KMS-11 (cell line): ENCODE data around the gene KLHL29.

Source experiments
- H2AFZ ChIP-seq: fragments of 200-600 bp; sonication (generic); 2 replicates; pipeline ENCODE4 v1.6.1; 2016; ENCODE audit warnings: antibody characterized with exemption, mixed run types, low read depth
- H3K27ac ChIP-seq: fragments of 200-600 bp; sonication (generic); 2 replicates; pipeline ENCODE4 v1.6.1; 2016; ENCODE audit warnings: mild to moderate bottlenecking, mixed run types
- H3K27me3 ChIP-seq: fragments of 200-600 bp; sonication (generic); 2 replicates; pipeline ENCODE4 v1.6.1; 2017; ENCODE audit warnings: mild to moderate bottlenecking, low read depth, mixed run types, moderate library complexity; ENCODE audit not compliant: insufficient read depth
- H3K36me3 ChIP-seq: fragments of 200-600 bp; sonication (generic); 2 replicates; pipeline ENCODE4 v1.6.1; 2017; ENCODE audit warnings: mild to moderate bottlenecking, mixed run types; ENCODE audit not compliant: insufficient read depth
- H3K4me1 ChIP-seq: fragments of 200-600 bp; sonication (generic); 2 replicates; pipeline ENCODE4 v1.6.1; 2016; ENCODE audit warnings: mild to moderate bottlenecking, low read depth, mixed run types; ENCODE audit not compliant: poor library complexity, severe bottlenecking
- H3K4me2 ChIP-seq: fragments of 200-600 bp; sonication (generic); 2 replicates; pipeline ENCODE4 v1.7.0; 2016; ENCODE audit warnings: mild to moderate bottlenecking, mixed run types
- H3K4me3 ChIP-seq: fragments of 200-600 bp; sonication (generic); IDR thresholded peaks from 2 replicates; pipeline ENCODE4 v1.6.1; 2017; ENCODE audit warnings: low read depth, low read length, mixed read lengths; ENCODE audit not compliant: insufficient read depth
- H3K79me2 ChIP-seq: fragments of 200-600 bp; sonication (generic); 2 replicates; pipeline ENCODE4 v1.6.1; 2016; ENCODE audit warnings: low read depth, mixed run types; ENCODE audit not compliant: insufficient read depth
- H3K9ac ChIP-seq: fragments of 200-600 bp; sonication (generic); 2 replicates; pipeline ENCODE4 v1.6.1; 2016; ENCODE audit warnings: mild to moderate bottlenecking, mixed run types
- H4K20me1 ChIP-seq: fragments of 200-600 bp; sonication (generic); 2 replicates; pipeline ENCODE4 v1.6.1; 2016; ENCODE audit warnings: mild to moderate bottlenecking, mixed run types; ENCODE audit not compliant: insufficient read depth
- CTCF ChIP-seq: fragments of 200-600 bp; sonication (generic); conservative IDR thresholded peaks from 2 replicates; pipeline ENCODE4 v1.6.1; 2017; ENCODE audit warnings: low read depth, mild to moderate bottlenecking, antibody characterized with exemption, low read length, moderate library complexity, mixed read lengths

KLHL29 gene

DNA sequence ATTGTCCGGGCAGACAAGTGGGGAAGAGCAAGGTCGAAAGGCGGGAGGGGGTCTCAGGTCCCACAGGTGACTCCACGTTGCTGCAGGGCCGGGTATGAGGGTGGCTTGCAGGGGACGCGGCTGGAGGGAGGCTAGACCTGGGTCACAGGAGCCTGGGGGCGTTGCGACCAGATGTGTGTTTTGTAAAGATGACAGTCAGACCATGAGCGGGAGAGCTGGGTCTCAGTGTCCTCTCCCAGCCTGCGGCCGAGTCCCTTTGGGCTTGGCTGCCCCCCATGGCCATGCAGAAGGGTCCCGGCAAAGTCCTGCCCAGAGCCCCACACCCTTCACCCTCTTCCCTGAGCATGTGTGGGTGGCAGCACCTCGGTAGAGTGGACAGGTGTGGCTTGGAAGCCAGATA lies 302.7 kb downstream of the KLHL29 start:
- Histone ChIP-seq H3K36me3 (no peaks in the 10 kb centered on the region), H3K27me3 (no peaks in the 10 kb centered on the region), H3K4me3 (no peak overlapping the region), H3K27ac (no peak overlapping the region), H3K4me2 (no peak overlapping the region), H3K4me1 (no peaks in the 10 kb centered on the region), H2AFZ (no peak overlapping the region), H4K20me1 (no peaks in the 10 kb centered on the region), H3K79me2 (no peaks in the 10 kb centered on the region), H3K9ac (no peak overlapping the region)
- no peak for TF ChIP-seq CTCF

GRCh38 chr2:23688486-23689130 lies 303.6 kb downstream of the KLHL29 start:
- no peaks in the 10 kb centered on the region for H3K79me2 ChIP-seq
- no peak overlapping the region for H3K9ac ChIP-seq
- H3K4me1 ChIP-seq, result no peaks in the 10 kb centered on the region
- no peak overlapping the region for H2AFZ ChIP-seq
- no peak overlapping the region for H3K27ac ChIP-seq
- no peak overlapping the region for H3K4me3 ChIP-seq
- no peaks in the 10 kb centered on the region for H3K36me3 ChIP-seq
- no peak overlapping the region for H3K4me2 ChIP-seq
- TF ChIP-seq CTCF, result no peak
- no peaks in the 10 kb centered on the region for H3K27me3 ChIP-seq
- H4K20me1 ChIP-seq, result no peaks in the 10 kb centered on the region

- H4K20me1 ChIP-seq, result no peaks in the 10 kb centered on the region
- H3K4me2 ChIP-seq, result no peak overlapping the region
- no peaks in the 10 kb centered on the region for H3K36me3 ChIP-seq
- no peak overlapping the region for H3K4me3 ChIP-seq
- no peak for TF ChIP-seq CTCF
- H3K9ac ChIP-seq, result no peak overlapping the region
- H3K27ac ChIP-seq, result no peak overlapping the region
- no peaks in the 10 kb centered on the region for H3K79me2 ChIP-seq
- no peak overlapping the region for H2AFZ ChIP-seq
- H3K27me3 ChIP-seq, result no peaks in the 10 kb centered on the region
- no peaks in the 10 kb centered on the region for H3K4me1 ChIP-seq
Observed at GRCh38 chr2:23689131-23689700, 304.2 kb downstream of the KLHL29 start.

- H3K9ac ChIP-seq, result no peak overlapping the region
- H3K27ac ChIP-seq, result no peak overlapping the region
- no peaks in the 10 kb centered on the region for H3K79me2 ChIP-seq
- H3K4me3 ChIP-seq, result no peak overlapping the region
- H4K20me1 ChIP-seq, result no peaks in the 10 kb centered on the region
- no peak overlapping the region for H2AFZ ChIP-seq
- no peaks in the 10 kb centered on the region for H3K27me3 ChIP-seq
- H3K4me1 ChIP-seq, result no peaks in the 10 kb centered on the region
- H3K36me3 ChIP-seq, result no peaks in the 10 kb centered on the region
- H3K4me2 ChIP-seq, result no peak overlapping the region
- no peak for TF ChIP-seq CTCF
Observed at GRCh38 chr2:23689891-23690290, 304.9 kb downstream of the KLHL29 start.
